Gastrocnemius medialis (tissue), 4 donors: ENCODE results near the gene POPDC2.

Experiments
- POLR2A ChIP-seq, 2 donors: fragments of 450-650 bp; IDR thresholded peaks; one replicate each; pipeline ENCODE4 v1.6.1; 2017; ENCODE audit warnings: antibody characterized with exemption in 2 of 2, mild to moderate bottlenecking in 2 of 2, moderate library complexity in 2 of 2
- TF ChIP-seq, protein P1 (sequence below), 5 experiments: fragments of 450-650 bp in 3 of 5; fragments of 200-600 bp in 2 of 5; sonication (generic) in 2 of 5; IDR thresholded peaks in 4 of 5; conservative IDR thresholded peaks in 1 of 5; 1 replicate in 4 of 5; 2 replicates in 1 of 5; pipeline ENCODE4 v1.5.1; 2016 to 2019; ENCODE audit warnings: antibody characterized with exemption in 5 of 5, mild to moderate bottlenecking in 3 of 5, moderate library complexity in 3 of 5

DNA sequence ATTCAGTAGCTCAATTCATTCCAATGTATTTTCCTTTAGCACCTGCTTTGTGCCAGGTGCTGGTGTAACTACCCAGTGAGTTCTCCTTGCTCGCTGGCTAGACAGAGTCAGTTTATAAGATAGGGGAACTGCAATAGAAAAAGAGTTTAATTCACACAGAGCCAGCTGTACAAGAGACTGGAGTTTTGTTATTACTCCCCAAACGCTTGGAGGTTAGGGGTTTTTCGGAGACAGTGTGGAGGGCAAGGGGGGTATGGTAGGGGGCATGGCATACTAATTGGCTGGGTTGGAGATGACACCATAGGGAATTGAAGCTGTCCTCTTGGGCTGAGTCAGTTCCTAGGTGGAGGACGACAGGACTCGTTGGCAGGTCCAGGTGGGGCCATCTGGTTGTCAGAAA, 37.0 kb upstream of the POPDC2 start:
- TF ChIP-seq, protein P1, sequence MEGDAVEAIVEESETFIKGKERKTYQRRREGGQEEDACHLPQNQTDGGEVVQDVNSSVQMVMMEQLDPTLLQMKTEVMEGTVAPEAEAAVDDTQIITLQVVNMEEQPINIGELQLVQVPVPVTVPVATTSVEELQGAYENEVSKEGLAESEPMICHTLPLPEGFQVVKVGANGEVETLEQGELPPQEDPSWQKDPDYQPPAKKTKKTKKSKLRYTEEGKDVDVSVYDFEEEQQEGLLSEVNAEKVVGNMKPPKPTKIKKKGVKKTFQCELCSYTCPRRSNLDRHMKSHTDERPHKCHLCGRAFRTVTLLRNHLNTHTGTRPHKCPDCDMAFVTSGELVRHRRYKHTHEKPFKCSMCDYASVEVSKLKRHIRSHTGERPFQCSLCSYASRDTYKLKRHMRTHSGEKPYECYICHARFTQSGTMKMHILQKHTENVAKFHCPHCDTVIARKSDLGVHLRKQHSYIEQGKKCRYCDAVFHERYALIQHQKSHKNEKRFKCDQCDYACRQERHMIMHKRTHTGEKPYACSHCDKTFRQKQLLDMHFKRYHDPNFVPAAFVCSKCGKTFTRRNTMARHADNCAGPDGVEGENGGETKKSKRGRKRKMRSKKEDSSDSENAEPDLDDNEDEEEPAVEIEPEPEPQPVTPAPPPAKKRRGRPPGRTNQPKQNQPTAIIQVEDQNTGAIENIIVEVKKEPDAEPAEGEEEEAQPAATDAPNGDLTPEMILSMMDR (IDR thresholded peaks at IDR 0.05 in 4 of 5, conservative IDR thresholded peaks at IDR 0.05 in 1 of 5), result no peak
- TF ChIP-seq POLR2A (IDR thresholded peaks at IDR 0.05), result no peak
